Measurements from ENCODE around the gene PIGK. TPM values are rescaled to one million over a fixed set of nuclear protein-coding genes. Genes with fewer than 3 reads are reported as not detected.

The PIGK gene
- total and polyA plus RNA-seq, 2 of the 4 experiments (the other 2 are of a cell fraction), result 15.6 to 21.2 TPM

DNA sequence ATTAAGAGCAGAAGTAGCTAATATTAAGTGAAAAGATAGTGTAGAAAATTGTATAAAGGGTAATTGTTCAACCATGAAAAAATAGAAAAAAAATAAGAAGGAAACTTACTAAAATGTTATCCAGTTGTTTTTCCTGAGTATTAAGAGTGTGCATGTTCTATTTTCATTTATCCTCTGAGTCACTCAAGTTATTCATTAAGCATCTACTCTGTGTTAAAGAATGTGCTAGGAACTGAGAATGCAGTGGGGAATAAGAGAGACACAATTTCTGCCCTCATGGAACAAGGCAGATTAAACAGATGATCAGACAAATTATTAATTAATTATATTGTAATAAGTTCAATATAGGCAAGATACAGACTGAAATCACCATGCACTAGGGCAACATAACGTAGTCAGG is 10.8 kb upstream of the PIGK start:
- dilution Hi-C loops (cut with HindIII; ENCODE audit: low sequenced_read_pairs, unreplicated experiment), result no loop called here

More for the DNA sequence above, 10.8 kb upstream of the PIGK start:
- Histone ChIP-seq H3K36me3 (ENCODE audit: control insufficient read depth, insufficient read depth, low read length) (no peaks in the 10 kb centered on the region), H3K4ac (ENCODE audit: low read depth, low read length) (no peak overlapping the region), H4K91ac (ENCODE audit: insufficient read depth, low read depth, low read length) (no peak overlapping the region), H3K27me3 (ENCODE audit: control insufficient read depth, insufficient read depth, low read length) (no peaks in the 10 kb centered on the region), H3K56ac (ENCODE audit: extremely low read depth, insufficient read depth, low read length) (no peak overlapping the region), H3K9ac (ENCODE audit: low read depth, low read length) (no peak overlapping the region), H2BK15ac (ENCODE audit: low read depth, low read length) (no peak overlapping the region), H4K5ac (ENCODE audit: low read depth, low read length) (no peak overlapping the region), H2BK120ac (ENCODE audit: low read depth, low read length) (no peak overlapping the region), H3K4me1 (ENCODE audit: control insufficient read depth, insufficient read depth, low read length) (no peaks in the 10 kb centered on the region), H3K14ac (replicated peaks; ENCODE audit: low read depth, low read length) (no peak overlapping the region), H3K9me1 (ENCODE audit: insufficient read depth, low read length) (no peaks in the 10 kb centered on the region), H2BK20ac (ENCODE audit: low read depth, low read length) (no peak overlapping the region), H2BK5ac (ENCODE audit: low read depth, low read length, poor library complexity, severe bottlenecking) (no peak overlapping the region), H2AK5ac (ENCODE audit: low read depth, low read length) (no peak overlapping the region), H3K9me3 (ENCODE audit: control insufficient read depth, insufficient read depth, low read length) (no peaks in the 10 kb centered on the region), H2AFZ (replicated peaks; ENCODE audit: low read length, poor library complexity) (no peak overlapping the region), H2AK9ac (replicated peaks; ENCODE audit: low read depth, low read length, poor library complexity) (no peak overlapping the region), H4K20me1 (ENCODE audit: insufficient read depth, low read length) (no peaks in the 10 kb centered on the region), H3K23ac (ENCODE audit: low read depth, low read length) (no peak overlapping the region), H3K18ac (ENCODE audit: low read depth, low read length) (no peak overlapping the region), H3K79me1 (ENCODE audit: low read depth in 1 of 2, low read length in 2 of 2) (no peaks in the 10 kb centered on the region), H3K4me2 (ENCODE audit: low read depth, low read length) (no peak overlapping the region), H4K8ac (ENCODE audit: low read depth in 2 of 2, low read length in 2 of 2) (no peak overlapping the region), H3K27ac (ENCODE audit: insufficient read depth, low read length) (no peak overlapping the region), H3K4me3 (ENCODE audit: insufficient read depth, low read depth, low read length) (no peak overlapping the region)
- ChIA-PET CTCF (interaction anchor here (0.6 kb wide), 1 partner anchor 147 kb away, joined by 6 read pairs; no protein-coding TSS in a partner anchor), POLR2A (ENCODE audit: unreplicated experiment) (no interaction called here)
- intact Hi-C loops (cut with micrococcal nuclease), result no loop called here
- ATAC-seq (ENCODE audit: low read depth) (peak; percentile 66), DNase-seq (peak; percentile 22)
- in situ Hi-C loops (cut with MboI; ENCODE audit: low sequenced_read_pairs), result no loop called here
- TF ChIP-seq, protein P1, sequence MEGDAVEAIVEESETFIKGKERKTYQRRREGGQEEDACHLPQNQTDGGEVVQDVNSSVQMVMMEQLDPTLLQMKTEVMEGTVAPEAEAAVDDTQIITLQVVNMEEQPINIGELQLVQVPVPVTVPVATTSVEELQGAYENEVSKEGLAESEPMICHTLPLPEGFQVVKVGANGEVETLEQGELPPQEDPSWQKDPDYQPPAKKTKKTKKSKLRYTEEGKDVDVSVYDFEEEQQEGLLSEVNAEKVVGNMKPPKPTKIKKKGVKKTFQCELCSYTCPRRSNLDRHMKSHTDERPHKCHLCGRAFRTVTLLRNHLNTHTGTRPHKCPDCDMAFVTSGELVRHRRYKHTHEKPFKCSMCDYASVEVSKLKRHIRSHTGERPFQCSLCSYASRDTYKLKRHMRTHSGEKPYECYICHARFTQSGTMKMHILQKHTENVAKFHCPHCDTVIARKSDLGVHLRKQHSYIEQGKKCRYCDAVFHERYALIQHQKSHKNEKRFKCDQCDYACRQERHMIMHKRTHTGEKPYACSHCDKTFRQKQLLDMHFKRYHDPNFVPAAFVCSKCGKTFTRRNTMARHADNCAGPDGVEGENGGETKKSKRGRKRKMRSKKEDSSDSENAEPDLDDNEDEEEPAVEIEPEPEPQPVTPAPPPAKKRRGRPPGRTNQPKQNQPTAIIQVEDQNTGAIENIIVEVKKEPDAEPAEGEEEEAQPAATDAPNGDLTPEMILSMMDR (conservative IDR thresholded peaks at IDR 0.05; ENCODE audit: low read depth, low read length), result no peak
- TF ChIP-seq FOS (IDR thresholded peaks at IDR 0.05; ENCODE audit: low read depth, low read length) (no peak), MAZ (IDR thresholded peaks at IDR 0.05; ENCODE audit: borderline replicate concordance, low read depth, low read length) (no peak), RCOR1 (IDR thresholded peaks at IDR 0.05; ENCODE audit: insufficient replicate concordance, low read length) (no peak), NFE2L2 (IDR thresholded peaks at IDR 0.05; ENCODE audit: low read depth, low read length) (no peak), RFX5 (IDR thresholded peaks at IDR 0.05; ENCODE audit: low read depth, low read length) (no peak), MAFK (IDR thresholded peaks at IDR 0.05; ENCODE audit: low read depth, low read length) (no peak), CHD1 (IDR thresholded peaks at IDR 0.05; ENCODE audit: low read depth, low read length) (no peak), POLR2A (IDR thresholded peaks at IDR 0.05; ENCODE audit: low read depth, low read length) (no peak), SMC3 (IDR thresholded peaks at IDR 0.05; ENCODE audit: low read depth, low read length) (no peak), MXI1 (IDR thresholded peaks at IDR 0.05; ENCODE audit: borderline replicate concordance, low read depth, low read length) (no peak), RAD21 (IDR thresholded peaks at IDR 0.05; ENCODE audit: low read length) (no peak)
- TF ChIP-seq, protein P2, sequence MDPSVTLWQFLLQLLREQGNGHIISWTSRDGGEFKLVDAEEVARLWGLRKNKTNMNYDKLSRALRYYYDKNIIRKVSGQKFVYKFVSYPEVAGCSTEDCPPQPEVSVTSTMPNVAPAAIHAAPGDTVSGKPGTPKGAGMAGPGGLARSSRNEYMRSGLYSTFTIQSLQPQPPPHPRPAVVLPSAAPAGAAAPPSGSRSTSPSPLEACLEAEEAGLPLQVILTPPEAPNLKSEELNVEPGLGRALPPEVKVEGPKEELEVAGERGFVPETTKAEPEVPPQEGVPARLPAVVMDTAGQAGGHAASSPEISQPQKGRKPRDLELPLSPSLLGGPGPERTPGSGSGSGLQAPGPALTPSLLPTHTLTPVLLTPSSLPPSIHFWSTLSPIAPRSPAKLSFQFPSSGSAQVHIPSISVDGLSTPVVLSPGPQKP (IDR thresholded peaks at IDR 0.05; ENCODE audit: borderline replicate concordance, low read depth, low read length), result no peak
- TF ChIP-seq, protein P3, sequence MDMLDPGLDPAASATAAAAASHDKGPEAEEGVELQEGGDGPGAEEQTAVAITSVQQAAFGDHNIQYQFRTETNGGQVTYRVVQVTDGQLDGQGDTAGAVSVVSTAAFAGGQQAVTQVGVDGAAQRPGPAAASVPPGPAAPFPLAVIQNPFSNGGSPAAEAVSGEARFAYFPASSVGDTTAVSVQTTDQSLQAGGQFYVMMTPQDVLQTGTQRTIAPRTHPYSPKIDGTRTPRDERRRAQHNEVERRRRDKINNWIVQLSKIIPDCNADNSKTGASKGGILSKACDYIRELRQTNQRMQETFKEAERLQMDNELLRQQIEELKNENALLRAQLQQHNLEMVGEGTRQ (IDR thresholded peaks at IDR 0.05; ENCODE audit: low read depth, low read length), result no peak
- WGBS, 2 experiments (ENCODE audit: extremely low coverage in 2 of 2, insufficient read length in 1 of 2), result no CpG with 5 or more reads among the region's 1 CpG
- no TSS peak for BruUV-seq (replicated peaks)

Data from IMR-90 (cell line).